Activated CD4-positive, alpha-beta T cell treated with anti-CD3 and anti-CD28 coated beads, Interleukin-2, amount 50 U/mL, for 16 hours (primary cell): ENCODE data around the gene BRD4.

Experiments
- DNase-seq: peaks from one replicate; pipeline ENCODE4 v3.0.0-alpha.2; 2020

The BRD4 gene

DNA sequence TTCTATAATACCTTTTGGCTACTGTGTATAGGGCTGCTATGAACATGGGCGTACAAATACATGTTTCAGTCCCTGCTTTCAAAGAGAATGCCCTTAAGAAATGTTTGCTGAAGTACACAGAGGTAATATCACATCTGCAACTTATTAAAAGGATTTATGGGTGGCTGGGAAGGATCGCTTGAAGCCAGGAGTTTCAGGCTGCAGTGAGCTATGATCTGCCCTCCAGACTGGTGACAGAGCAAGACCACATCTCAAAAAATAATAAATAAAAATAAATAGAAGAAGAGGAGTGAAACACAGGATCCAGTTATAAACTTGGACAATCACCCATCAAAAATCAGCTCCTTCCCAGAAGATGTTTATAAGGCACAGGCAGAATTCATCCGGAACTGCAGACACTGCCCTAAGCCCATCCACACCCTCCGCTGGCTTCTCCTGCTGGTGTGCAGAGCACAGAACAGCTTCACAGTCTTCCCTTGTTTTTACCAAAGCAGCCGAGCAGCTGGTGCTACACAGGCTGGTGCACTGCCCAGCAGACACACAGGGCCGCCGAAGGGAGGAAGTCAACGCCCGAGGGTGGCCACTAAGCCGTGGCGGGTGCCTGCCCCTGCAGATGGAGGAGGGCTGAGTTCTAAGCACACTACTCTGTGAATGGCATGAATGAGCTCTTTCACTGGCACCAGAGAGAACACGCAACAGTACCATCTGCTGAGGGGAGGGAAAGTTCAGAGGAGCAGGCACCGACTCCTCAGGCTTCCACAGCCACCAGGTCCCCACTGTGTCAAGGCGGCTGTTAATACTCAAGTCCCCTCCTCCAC, 44.0 kb downstream of the BRD4 start:
- DNase-seq, result no peak

DNA sequence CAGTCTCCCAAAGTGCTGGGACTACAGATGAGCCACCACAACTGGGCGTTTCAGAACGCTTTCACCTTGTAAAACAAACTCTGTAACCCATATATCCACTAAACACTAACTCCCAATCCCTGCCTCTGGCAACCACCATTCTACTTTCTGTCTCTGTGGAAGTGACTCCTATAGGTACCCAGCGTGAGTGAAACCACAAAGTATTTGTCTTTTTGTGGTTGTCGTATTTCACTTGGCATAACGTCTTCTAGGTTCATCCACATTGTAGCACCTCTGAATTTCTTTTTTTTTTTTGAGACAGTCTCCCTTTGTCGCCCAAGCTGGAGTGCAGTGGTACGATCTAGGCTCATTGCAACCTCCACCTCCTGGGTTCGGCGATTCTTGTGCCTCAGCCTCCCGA, 44.8 kb downstream of the BRD4 start:
- DNase-seq, result peak; percentile 35

DNA sequence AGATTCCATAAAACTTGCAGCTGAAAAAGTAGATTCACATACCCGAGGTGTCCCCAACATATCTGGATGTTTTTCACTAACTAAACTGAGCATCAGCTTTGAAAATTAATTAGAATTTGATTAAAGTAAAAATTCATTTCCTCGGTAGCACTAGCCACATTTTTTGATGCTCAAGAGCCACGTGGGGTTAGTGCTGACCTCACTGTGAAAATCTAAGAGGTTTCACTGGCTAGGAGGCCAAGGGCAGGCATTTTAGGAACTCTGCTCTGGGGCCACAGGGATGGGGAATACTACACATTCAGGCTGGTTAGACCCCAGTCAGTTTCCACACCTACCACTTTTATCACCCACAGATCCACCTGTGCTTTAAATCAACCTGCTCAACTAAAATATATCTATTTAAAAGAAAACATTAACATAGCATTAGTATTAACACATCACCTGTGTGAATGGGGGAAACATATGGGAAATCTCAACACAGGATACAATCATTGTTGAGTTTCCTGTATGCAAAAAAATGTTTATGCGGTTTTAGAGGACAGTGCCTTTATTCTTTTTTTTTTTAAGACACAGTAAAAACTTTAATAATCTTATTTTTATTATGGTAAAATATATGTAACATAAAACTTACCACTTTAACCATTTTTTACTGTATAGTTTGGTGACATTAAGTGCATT, 45.5 kb downstream of the BRD4 start:
- no peak for DNase-seq

DNA sequence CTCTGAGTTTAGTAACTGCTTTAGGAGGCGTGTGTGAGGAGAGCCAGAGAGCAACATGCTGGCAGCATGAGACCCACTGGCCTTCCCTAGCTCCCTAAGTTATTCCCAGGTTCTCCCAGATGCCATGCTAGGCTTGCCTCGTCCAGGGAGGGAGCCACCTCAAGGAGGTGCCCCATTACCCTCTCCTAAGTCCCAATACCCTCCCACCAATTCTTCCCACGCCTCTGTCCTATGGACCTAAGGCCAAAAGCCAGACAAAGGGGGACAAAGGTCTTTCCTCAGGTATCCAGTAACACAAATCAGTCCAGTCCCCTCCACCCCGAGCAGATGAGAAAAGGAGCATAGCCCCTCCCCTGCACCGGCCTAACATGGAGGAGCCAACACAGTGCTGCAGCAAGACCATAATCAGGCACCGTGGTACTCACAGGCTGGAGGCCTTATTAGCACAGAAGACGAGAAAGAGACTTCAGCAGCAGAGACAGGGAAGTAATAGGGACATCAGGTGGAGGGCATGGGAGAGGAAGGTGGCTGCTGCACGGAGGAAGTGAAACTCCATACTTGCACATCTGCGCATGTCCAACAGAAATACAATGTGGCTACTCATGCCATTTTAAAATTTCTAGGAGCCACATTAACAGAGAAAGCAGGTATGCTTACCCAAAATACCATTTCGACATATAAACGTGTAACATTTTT, 46.3 kb downstream of the BRD4 start:
- no peak for DNase-seq

GRCh38 chr19:15284896-15285295, 47.4 kb downstream of the BRD4 start:
- no peak for DNase-seq

DNA sequence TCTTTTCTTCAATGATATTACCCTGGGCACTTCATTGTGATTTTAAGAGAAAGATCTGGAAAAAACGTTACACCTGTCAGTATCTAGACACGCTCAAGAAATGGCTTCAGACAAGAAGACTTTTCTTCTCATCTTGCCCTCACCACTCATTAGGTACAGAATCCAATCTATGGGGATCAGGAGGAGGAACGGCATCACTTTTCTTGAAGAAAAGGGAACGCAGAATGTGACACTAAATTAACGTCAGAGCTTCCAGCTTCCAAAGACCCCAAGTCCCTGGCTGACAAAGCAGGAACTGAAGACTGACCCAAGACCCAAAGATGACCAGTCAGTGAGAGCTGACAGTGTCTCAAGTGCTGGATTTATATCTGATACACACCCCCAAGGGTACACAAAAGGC, 48.2 kb downstream of the BRD4 start:
- DNase-seq, result no peak

DNA sequence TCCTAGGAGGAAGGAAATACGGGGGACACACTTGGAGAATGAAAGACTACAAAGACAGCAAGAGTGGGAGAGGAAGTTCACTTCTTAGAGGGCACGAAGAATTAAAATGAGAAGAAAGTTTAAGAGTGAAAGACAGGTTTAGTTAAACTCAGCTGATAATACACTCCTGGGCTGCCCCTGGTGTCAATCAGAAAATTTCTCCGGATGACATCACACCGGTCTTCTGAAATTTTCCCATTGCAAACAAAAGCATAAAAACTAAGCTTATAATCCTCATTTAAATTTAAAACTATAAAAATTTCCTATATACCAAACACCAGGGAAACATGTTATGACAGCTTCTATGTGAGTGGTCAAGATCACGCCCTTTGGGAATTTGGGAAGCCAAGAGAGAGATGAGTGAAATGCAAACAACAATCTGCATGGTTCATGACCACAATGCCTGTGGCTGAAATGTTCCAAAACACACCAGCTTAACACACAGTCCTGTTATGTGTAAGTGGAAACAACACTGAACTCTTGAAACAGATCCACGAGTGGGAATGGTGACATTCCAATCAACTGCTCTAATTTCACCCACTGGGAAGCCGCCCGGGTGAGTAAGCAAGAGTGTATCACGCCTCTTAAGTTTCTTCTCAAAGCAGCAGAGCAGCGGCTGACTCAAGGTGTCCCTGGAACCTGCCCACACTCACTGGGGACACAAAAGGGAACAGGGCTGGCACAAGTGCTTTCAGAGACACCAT, 49.0 kb downstream of the BRD4 start:
- DNase-seq, result peak; percentile 20

DNA sequence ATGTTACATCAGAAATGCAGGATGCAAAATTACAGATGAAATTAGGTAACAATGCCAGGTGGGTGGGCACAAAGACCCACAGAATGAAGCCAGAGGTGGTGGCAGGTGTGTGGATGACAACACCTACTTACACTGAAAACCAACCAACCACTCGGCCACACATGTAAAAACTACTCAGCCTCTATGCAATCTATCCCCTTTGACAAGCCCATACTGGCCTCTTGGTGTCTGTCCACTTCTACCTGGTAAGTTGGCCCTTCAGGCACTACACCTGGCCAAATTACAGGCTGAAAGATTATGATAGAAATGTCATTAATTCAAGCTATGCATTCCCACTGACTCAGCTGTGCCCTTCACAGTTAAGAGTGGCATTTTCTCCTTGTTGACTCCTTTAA, 50.0 kb downstream of the BRD4 start:
- DNase-seq, result no peak

DNA sequence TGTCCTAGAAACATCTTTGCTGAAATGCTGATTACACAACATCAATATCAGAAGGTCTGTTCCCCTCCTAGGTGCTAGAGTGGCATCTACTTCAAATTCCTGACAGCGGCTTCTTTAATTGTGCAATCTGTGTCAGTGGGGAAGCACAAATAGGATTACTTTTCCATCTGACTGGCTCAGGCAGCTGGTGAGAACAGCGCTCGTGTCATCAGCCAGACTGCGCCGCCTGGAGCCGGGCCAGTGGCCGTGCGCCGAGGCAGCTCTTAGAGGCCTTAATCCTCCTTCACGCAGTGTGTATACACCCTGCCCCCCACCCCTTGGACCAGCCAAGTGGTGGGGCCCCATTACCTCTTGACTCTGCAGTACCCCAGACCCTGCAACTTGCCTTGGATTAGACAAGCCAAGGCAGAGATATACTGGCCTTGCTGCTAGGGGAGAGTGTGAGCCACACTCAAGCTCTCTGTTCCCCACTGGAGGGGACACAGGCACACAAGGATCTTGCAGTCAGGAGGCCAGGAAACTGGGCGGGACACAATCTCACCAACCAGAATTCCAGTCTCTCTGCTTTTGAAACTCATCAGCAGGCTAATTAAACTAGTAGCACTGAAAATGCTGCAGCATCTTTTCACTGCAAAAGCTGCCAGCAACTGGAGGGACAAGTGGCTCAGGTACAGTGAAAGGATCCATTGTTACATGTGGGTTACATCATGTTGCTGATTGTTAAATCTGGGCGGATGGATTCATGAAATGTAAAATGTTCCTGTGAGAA, 51.2 kb downstream of the BRD4 start:
- DNase-seq, result no peak

DNA sequence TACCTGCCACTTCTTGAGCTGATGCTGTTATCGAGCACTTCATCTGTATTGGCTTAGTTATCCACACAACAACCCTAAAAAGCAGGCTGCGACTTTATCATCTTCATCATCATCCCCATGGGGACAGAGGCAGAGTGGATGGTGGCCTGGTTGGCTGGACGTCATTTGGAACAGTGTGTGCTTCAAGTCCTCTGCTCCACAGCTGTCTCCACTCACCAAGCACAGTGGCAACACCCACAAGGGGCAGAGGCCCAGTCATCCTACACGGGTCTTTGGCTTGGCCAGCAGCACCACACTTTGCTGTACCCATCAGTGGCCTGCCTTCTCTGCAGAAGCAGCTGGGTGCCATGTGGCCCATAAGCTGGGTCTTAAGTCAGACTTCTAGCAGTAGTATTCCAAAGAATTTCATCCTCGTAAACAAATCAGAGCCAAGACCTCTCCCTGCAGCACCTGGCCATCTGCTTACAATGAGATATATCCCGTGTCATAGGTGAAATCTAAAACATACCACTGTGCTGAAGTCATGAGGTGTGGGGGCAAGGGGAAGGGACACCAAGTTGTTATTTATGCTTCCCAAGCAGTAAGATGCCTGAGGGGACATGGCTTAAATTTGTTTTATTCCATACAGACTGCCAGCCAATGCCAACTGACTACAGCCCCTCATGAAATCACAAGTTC, 52.2 kb downstream of the BRD4 start:
- DNase-seq, result no peak

- no peak for DNase-seq
Measured at GRCh38 chr19:15279326-15279904, 52.9 kb downstream of the BRD4 start.

DNA sequence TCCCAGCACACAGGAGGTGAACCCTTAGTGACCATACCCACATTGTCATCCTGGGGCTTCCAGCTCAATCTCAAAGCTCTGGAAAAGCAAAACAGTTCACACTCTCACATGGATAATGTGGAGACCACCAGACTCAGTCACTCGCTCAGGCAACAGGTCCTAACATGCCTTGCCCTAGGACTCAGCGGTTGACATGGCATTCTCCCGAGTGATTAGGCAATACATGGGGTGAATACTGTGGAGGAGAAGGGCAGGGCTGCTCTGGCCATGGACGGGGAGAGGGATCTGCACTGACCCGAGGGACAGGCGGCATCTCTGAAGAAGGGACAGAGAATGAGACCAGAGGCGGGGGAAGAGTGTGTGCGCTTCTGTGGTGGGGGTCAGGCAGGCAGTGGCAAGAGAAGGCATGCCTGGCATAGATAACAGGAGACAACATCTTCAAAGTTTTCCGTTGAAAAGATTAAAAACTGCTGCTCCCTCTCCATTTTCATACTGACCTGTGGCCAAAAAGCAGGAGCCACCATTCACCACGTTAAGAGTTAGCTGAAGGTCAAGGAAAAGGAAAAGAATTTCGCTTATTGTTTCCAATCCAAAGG, 55.6 kb downstream of the BRD4 start:
- DNase-seq, result no peak

DNA sequence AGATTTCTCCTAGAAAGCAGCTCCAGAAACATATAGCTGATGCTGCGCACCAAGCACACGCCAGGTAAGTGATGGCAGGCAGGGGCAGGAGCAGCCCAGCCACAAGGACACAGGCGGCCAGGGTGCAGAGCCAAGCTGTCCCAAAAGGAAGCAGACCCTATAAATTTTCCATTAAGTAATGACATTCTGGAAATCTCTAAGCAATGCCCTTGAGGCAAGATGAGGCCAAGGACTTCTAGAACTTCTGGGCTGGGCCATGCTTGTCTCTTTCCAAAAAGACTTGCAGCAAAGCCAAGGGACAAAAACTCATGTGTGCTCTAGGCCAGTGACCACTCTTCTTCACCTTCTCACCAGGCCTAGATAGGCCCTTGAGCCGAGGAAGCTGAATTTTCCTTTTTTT, 57.9 kb downstream of the BRD4 start:
- DNase-seq, result no peak

- no peak for DNase-seq
Measured at GRCh38 chr19:15269806-15270205, 62.5 kb downstream of the BRD4 start.

GRCh38 chr19:15268928-15269253, 63.4 kb downstream of the BRD4 start:
- no peak for DNase-seq

GRCh38 chr19:15268192-15268927, 64.0 kb downstream of the BRD4 start:
- DNase-seq, result no peak

GRCh38 chr19:15266683-15267082, 65.7 kb downstream of the BRD4 start:
- DNase-seq, result no peak

- DNase-seq, result no peak
Measured at GRCh38 chr19:15265850-15266248, 66.5 kb downstream of the BRD4 start.

DNA sequence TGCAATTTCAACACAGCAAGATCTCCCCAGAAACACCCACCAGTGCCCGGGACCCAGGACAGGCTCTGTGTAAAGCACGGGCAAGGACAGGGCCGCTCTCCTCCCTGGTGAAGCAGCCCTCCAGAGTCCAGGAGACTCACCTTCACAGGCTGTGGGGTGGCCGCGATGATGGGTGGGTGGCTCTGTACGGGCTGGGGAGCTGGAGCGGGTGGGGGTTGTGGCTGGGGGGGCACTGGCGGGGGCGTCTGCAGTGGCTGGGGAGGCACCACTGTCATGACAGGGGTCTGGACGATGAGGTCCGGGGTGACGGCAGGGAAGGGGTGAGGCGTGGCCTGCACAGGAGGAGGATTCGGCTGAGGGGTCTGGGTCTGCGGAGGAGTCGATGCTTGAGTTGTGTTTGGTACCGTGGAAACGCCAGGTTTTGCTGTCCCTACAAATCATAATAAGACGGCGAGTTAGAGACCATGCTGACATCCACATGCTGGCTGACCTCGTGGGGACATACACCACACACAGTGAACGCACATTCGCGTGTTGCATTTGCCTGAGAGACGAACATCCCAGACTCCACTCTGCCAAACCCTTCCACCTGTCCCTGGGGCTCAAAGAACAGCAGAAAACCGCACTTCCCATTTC, 67.0 kb downstream of the BRD4 start:
- no peak for DNase-seq

- DNase-seq, result no peak
Measured at GRCh38 chr19:15264933-15265206, 67.5 kb downstream of the BRD4 start.
